HG02623 (cell line): ENCODE results near the gene PRRC2A.

Experiments
- ATAC-seq: cut with Tn5 transposase; IDR thresholded peaks from one replicate; pipeline ENCODE4 v1.9.1; 2021; ENCODE audit warnings: moderate library complexity; ENCODE audit not compliant: unreplicated experiment

The PRRC2A gene

GRCh38 chr6:31622684-31623091 lies 2.2 kb downstream of the PRRC2A start:
- no peak for ATAC-seq

GRCh38 chr6:31624070-31624469 lies 3.6 kb downstream of the PRRC2A start:
- no peak for ATAC-seq

GRCh38 chr6:31626952-31627351 lies 6.4 kb downstream of the PRRC2A start:
- no peak for ATAC-seq

- ATAC-seq: no peak
Measured at GRCh38 chr6:31627690-31628287, 7.3 kb downstream of the PRRC2A start.

GRCh38 chr6:31629014-31629413 lies 8.5 kb downstream of the PRRC2A start:
- ATAC-seq: no peak

GRCh38 chr6:31630177-31630934 lies 9.8 kb downstream of the PRRC2A start:
- no peak for ATAC-seq

- no peak for ATAC-seq
Measured at GRCh38 chr6:31631209-31631608, 10.7 kb downstream of the PRRC2A start.

GRCh38 chr6:31631681-31632278 lies 11.3 kb downstream of the PRRC2A start:
- no peak for ATAC-seq

GRCh38 chr6:31632279-31632946 lies 11.9 kb downstream of the PRRC2A start:
- ATAC-seq: no peak

GRCh38 chr6:31633447-31633846 lies 12.9 kb downstream of the PRRC2A start:
- ATAC-seq: no peak

- no peak for ATAC-seq
Measured at GRCh38 chr6:31634131-31634530, 13.6 kb downstream of the PRRC2A start.

- no peak for ATAC-seq
Measured at GRCh38 chr6:31634969-31635575, 14.6 kb downstream of the PRRC2A start.

GRCh38 chr6:31636698-31637596 lies 16.4 kb downstream of the PRRC2A start:
- ATAC-seq: no peak

- no peak for ATAC-seq
Measured at GRCh38 chr6:31639043-31639442, 18.5 kb downstream of the PRRC2A start.

GRCh38 chr6:31639449-31639861 lies 18.9 kb downstream of the PRRC2A start:
- no peak for ATAC-seq

GRCh38 chr6:31640612-31641011 lies 20.1 kb downstream of the PRRC2A start:
- ATAC-seq: no peak

GRCh38 chr6:31641370-31641769 lies 20.9 kb downstream of the PRRC2A start:
- no peak for ATAC-seq

- no peak for ATAC-seq
Measured at GRCh38 chr6:31642798-31643570, 22.5 kb downstream of the PRRC2A start.

- ATAC-seq: no peak
Measured at GRCh38 chr6:31643818-31644454, 23.4 kb downstream of the PRRC2A start.
